ENCODE results near the gene CD276.

DNA sequence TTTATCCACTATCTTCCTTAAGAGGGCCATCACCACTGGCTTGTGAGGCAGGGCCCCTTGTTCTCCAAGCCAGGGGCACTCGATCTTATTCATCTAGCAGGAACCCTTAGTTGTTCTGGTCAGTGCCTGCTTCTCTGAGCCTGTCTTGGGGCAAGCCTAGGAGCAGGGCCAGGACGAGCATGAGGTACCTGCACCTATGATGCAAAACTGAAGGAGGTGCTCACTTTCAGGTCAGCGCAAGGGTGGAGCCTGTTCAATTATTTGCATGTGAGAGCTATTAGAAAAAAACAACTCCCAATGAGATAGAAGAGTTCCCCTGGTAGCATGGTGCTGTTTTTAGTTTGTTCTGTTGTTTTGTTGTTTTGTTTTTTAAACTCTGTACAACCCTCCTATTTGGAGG, 5.0 kb upstream of the CD276 start:
- TF ChIP-seq POLR2A (IDR thresholded peaks at IDR 0.05; ENCODE audit: borderline replicate concordance, extremely low read depth, insufficient read depth, insufficient read length) (no peak), ZBTB33 (IDR thresholded peaks at IDR 0.05; ENCODE audit: extremely low read depth, insufficient replicate concordance, low read length) (no peak)
- TF ChIP-seq, protein P1, sequence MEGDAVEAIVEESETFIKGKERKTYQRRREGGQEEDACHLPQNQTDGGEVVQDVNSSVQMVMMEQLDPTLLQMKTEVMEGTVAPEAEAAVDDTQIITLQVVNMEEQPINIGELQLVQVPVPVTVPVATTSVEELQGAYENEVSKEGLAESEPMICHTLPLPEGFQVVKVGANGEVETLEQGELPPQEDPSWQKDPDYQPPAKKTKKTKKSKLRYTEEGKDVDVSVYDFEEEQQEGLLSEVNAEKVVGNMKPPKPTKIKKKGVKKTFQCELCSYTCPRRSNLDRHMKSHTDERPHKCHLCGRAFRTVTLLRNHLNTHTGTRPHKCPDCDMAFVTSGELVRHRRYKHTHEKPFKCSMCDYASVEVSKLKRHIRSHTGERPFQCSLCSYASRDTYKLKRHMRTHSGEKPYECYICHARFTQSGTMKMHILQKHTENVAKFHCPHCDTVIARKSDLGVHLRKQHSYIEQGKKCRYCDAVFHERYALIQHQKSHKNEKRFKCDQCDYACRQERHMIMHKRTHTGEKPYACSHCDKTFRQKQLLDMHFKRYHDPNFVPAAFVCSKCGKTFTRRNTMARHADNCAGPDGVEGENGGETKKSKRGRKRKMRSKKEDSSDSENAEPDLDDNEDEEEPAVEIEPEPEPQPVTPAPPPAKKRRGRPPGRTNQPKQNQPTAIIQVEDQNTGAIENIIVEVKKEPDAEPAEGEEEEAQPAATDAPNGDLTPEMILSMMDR (IDR thresholded peaks at IDR 0.05 in 2 of 3, conservative IDR thresholded peaks at IDR 0.05 in 1 of 3; ENCODE audit: borderline replicate concordance in 1 of 3, insufficient read depth in 1 of 3, low read depth in 2 of 3, low read length in 2 of 3), result peak in 1 of 3 experiments; percentile 27; a peak in 1 of 6 replicates

Data from HCT116 (cell line).